IPS-20b (cell line): ENCODE results near the gene GNAQ.

ENCODE experiments used
- H3K27ac ChIP-seq: one replicate; pipeline ENCODE4 v1.5.1; 2013; ENCODE audit warnings: low read length
- H3K27me3 ChIP-seq: 2 replicates; pipeline ENCODE4 v1.6.1; 2013; ENCODE audit warnings: mild to moderate bottlenecking, low read length, inconsistent platforms; ENCODE audit not compliant: insufficient read depth
- H3K36me3 ChIP-seq: 2 replicates; pipeline ENCODE4 v1.6.1; 2013; ENCODE audit warnings: low read depth, mild to moderate bottlenecking, inconsistent platforms, low read length, moderate library complexity; ENCODE audit not compliant: insufficient read depth
- H3K4me1 ChIP-seq: 2 replicates; pipeline ENCODE4 v1.6.1; 2013; ENCODE audit warnings: mild to moderate bottlenecking, control low read depth, inconsistent platforms, low read length, moderate library complexity; ENCODE audit not compliant: insufficient read depth
- H3K4me3 ChIP-seq: 2 replicates; pipeline ENCODE4 v1.5.1; 2013; ENCODE audit warnings: mild to moderate bottlenecking, low read length, inconsistent platforms
- H3K9ac ChIP-seq: 2 replicates; pipeline ENCODE4 v1.6.1; 2013; ENCODE audit warnings: low read depth, mild to moderate bottlenecking, inconsistent platforms, low read length, moderate library complexity
- H3K9me3 ChIP-seq: 2 replicates; pipeline ENCODE4 v1.6.1; 2013; ENCODE audit warnings: mild to moderate bottlenecking, low read depth, low read length, inconsistent platforms; ENCODE audit not compliant: insufficient read depth

GNAQ gene

DNA sequence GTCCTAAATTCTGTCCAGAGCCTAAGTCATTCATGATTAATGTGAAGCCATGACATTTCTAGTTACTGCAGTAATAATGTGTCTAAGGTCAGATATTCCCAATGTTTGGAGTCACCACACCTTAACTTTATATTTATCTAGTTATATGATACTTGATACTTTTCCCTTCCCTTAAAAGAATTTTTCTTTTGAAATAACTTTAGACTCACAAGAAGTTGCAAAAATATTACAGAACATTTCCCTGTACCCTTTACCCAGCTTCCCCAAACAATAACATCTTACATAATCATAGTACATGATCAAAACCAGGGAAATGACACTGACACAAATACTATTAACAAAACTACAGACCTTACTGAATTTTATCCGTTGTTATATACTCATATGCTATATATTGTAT lies 233.5 kb downstream of the GNAQ start:
- no peaks in the 10 kb centered on the region for H3K27me3 ChIP-seq
- no peak overlapping the region for H3K27ac ChIP-seq
- H3K4me1 ChIP-seq = no peaks in the 10 kb centered on the region; the same call in 1 of the 2 replicates
- peaks cover 26% of the 10 kb centered on the region for H3K36me3 ChIP-seq
- no peak overlapping the region for H3K4me3 ChIP-seq
- H3K9me3 ChIP-seq = no peaks in the 10 kb centered on the region
- no peak overlapping the region for H3K9ac ChIP-seq

DNA sequence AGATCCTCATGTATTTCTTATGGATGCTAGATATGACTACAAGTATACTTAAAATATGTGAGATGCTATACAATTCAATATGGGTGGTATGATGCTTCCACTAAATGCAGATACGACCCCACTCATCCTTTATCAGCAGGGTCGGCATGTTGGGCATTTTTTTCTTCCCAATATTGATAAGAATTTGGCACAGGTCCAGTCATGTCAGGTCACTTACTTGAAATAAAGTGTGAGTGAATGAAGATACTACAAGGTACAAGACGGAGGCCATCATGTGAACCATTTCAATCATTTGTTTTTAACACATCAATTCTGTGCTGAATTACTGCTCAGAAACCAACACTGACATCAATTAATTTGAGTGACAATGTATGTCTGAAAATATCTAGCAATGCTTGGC lies 236.6 kb downstream of the GNAQ start:
- Histone ChIP-seq H3K36me3 (peaks cover 26% of the 10 kb centered on the region), H3K27me3 (no peaks in the 10 kb centered on the region), H3K4me1 (no peaks in the 10 kb centered on the region), H3K27ac (no peak overlapping the region), H3K9me3 (no peaks in the 10 kb centered on the region), H3K4me3 (no peak overlapping the region), H3K9ac (no peak overlapping the region)

GRCh38 chr9:77793849-77794248 lies 237.8 kb downstream of the GNAQ start:
- H3K9ac ChIP-seq = no peak overlapping the region
- no peak overlapping the region for H3K27ac ChIP-seq
- peaks cover 26% of the 10 kb centered on the region for H3K36me3 ChIP-seq
- no peak overlapping the region for H3K4me3 ChIP-seq
- no peaks in the 10 kb centered on the region for H3K9me3 ChIP-seq
- no peaks in the 10 kb centered on the region for H3K27me3 ChIP-seq
- peaks cover 3% of the 10 kb centered on the region; the same call in 1 of the 2 replicates for H3K4me1 ChIP-seq

GRCh38 chr9:77789891-77790290 lies 241.7 kb downstream of the GNAQ start:
- no peak overlapping the region for H3K9ac ChIP-seq
- no peak overlapping the region for H3K27ac ChIP-seq
- H3K27me3 ChIP-seq = no peaks in the 10 kb centered on the region
- H3K4me3 ChIP-seq = no peak overlapping the region
- peaks cover 10% of the 10 kb centered on the region; the same call in 1 of the 2 replicates for H3K4me1 ChIP-seq
- H3K9me3 ChIP-seq = no peaks in the 10 kb centered on the region
- peaks cover 10% of the 10 kb centered on the region for H3K36me3 ChIP-seq

GRCh38 chr9:77785341-77785740 lies 246.3 kb downstream of the GNAQ start:
- no peaks in the 10 kb centered on the region; the same call in 1 of the 2 replicates for H3K36me3 ChIP-seq
- no peak overlapping the region for H3K27ac ChIP-seq
- no peaks in the 10 kb centered on the region for H3K9me3 ChIP-seq

GRCh38 chr9:77783518-77783917 lies 248.1 kb downstream of the GNAQ start:
- H3K36me3 ChIP-seq = no peaks in the 10 kb centered on the region
- H3K4me3 ChIP-seq = no peak overlapping the region
- H3K4me1 ChIP-seq = peaks cover 3% of the 10 kb centered on the region; the same call in 1 of the 2 replicates
- peaks cover 6% of the 10 kb centered on the region for H3K9me3 ChIP-seq
- no peak overlapping the region for H3K27ac ChIP-seq
- H3K27me3 ChIP-seq = no peaks in the 10 kb centered on the region
- no peak overlapping the region for H3K9ac ChIP-seq

More at GRCh38 chr9:77785341-77785740, 246.3 kb downstream of the GNAQ start:
- Histone ChIP-seq H3K9ac (no peak overlapping the region), H3K4me1 (peaks cover 10% of the 10 kb centered on the region; the same call in 1 of the 2 replicates), H3K4me3 (no peak overlapping the region), H3K27me3 (no peaks in the 10 kb centered on the region)

GRCh38 chr9:77779010-77779409 lies 252.6 kb downstream of the GNAQ start:
- Histone ChIP-seq H3K27me3 (no peaks in the 10 kb centered on the region), H3K4me3 (no peak overlapping the region), H3K9me3 (peaks cover 20% of the 10 kb centered on the region), H3K36me3 (no peaks in the 10 kb centered on the region), H3K27ac (no peak overlapping the region), H3K9ac (no peak overlapping the region), H3K4me1 (no peaks in the 10 kb centered on the region)

GRCh38 chr9:77773381-77773780 lies 258.2 kb downstream of the GNAQ start:
- no peak overlapping the region for H3K9ac ChIP-seq
- H3K27ac ChIP-seq = no peak overlapping the region
- no peaks in the 10 kb centered on the region for H3K4me1 ChIP-seq
- no peak overlapping the region for H3K4me3 ChIP-seq
- H3K36me3 ChIP-seq = 0 out of 2 replicates have a peak, but pooled peaks cover 5% of the 10 kb centered on the region
- no peaks in the 10 kb centered on the region for H3K27me3 ChIP-seq
- peaks cover 13% of the 10 kb centered on the region; the same call in 1 of the 2 replicates for H3K9me3 ChIP-seq

DNA sequence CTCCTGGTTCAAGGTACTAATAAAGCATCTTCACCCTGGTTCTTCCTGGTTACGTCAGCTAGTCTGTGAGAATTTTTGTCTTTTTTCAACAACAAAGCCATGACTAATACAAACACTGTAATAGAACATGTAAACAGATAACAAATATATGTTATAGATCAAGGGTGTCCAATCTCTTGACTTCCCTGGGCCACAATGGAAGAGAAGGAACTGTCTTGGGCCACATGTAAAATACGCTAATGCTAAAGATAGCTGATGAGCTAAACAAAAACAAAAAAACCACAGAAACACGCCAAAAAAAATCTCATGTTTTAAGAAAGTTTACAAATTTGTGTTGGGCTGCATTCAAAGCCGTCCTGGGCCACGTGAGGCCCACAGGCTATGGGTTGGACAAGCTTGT lies 259.0 kb downstream of the GNAQ start:
- H3K9ac ChIP-seq = no peak overlapping the region
- H3K27me3 ChIP-seq = no peaks in the 10 kb centered on the region
- peaks cover 5% of the 10 kb centered on the region; the same call in 1 of the 2 replicates for H3K9me3 ChIP-seq
- no peak overlapping the region for H3K4me3 ChIP-seq
- H3K4me1 ChIP-seq = no peaks in the 10 kb centered on the region
- 0 out of 2 replicates have a peak, but pooled peaks cover 5% of the 10 kb centered on the region for H3K36me3 ChIP-seq
- no peak overlapping the region for H3K27ac ChIP-seq

DNA sequence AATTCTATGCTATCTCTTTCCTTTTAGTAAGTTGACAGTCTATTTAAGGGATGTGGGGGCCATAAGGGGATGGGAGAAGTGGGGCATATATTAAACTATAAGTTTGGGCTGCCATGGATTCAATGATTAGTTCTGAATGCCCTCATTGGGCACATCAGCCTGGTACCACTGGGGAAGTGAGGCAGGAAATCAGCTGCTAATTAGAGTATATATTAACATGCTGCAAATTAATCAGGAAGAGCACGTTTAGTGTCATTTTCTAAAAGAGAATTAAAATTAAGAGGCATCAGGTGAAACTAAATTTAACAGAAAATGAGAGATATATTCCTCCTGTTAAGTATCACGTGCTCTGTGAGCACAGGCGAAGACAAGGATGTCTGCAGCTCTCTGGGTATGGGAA lies 260.4 kb downstream of the GNAQ start:
- H3K27me3 ChIP-seq = no peaks in the 10 kb centered on the region
- no peak overlapping the region for H3K4me3 ChIP-seq
- no peak overlapping the region for H3K9ac ChIP-seq
- no peak overlapping the region for H3K27ac ChIP-seq
- no peaks in the 10 kb centered on the region for H3K9me3 ChIP-seq
- 0 out of 2 replicates have a peak, but pooled peaks cover 5% of the 10 kb centered on the region for H3K36me3 ChIP-seq
- no peaks in the 10 kb centered on the region for H3K4me1 ChIP-seq

- Histone ChIP-seq H3K4me3 (no peak overlapping the region), H3K36me3 (0 out of 2 replicates have a peak, but pooled peaks cover 5% of the 10 kb centered on the region)
Measured at GRCh38 chr9:77770340-77770739, 261.3 kb downstream of the GNAQ start.

DNA sequence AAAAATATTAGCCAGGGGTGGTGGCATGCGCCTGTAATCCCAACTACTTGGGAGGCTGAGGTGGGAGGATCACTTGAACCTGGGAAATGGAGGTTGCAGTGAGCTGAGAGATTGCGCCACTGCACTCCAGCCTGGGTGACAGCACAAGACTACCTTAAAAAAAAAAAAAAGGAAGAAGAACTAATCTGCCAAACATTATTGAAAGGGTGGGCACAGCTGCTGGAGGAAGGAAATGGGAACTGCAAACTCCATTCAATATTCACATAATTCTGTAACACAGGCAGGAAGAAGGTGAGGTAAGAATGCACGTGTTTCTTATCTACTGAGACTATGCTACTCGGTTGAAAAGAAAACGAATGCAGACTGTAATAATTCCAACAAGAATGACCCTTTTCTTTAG lies 262.4 kb downstream of the GNAQ start:
- no peaks in the 10 kb centered on the region for H3K9me3 ChIP-seq
- no peaks in the 10 kb centered on the region for H3K4me1 ChIP-seq
- 0 out of 2 replicates have a peak, but pooled peaks cover 5% of the 10 kb centered on the region for H3K36me3 ChIP-seq
- H3K9ac ChIP-seq = no peak overlapping the region
- H3K4me3 ChIP-seq = no peak overlapping the region
- no peaks in the 10 kb centered on the region for H3K27me3 ChIP-seq
- H3K27ac ChIP-seq = no peak overlapping the region

More at GRCh38 chr9:77770340-77770739, 261.3 kb downstream of the GNAQ start:
- Histone ChIP-seq H3K27me3 (no peaks in the 10 kb centered on the region), H3K27ac (no peak overlapping the region), H3K9me3 (no peaks in the 10 kb centered on the region), H3K4me1 (no peaks in the 10 kb centered on the region), H3K9ac (no peak overlapping the region)
